ENCODE results near the gene STAG1. TPM values are rescaled to one million over a fixed set of nuclear protein-coding genes. Genes with fewer than 3 reads are reported as not detected.

The STAG1 gene
- polyA plus RNA-seq, 2 of the 4 experiments (the other 2 are of a cell fraction) = 12.8 to 19.2 TPM

DNA sequence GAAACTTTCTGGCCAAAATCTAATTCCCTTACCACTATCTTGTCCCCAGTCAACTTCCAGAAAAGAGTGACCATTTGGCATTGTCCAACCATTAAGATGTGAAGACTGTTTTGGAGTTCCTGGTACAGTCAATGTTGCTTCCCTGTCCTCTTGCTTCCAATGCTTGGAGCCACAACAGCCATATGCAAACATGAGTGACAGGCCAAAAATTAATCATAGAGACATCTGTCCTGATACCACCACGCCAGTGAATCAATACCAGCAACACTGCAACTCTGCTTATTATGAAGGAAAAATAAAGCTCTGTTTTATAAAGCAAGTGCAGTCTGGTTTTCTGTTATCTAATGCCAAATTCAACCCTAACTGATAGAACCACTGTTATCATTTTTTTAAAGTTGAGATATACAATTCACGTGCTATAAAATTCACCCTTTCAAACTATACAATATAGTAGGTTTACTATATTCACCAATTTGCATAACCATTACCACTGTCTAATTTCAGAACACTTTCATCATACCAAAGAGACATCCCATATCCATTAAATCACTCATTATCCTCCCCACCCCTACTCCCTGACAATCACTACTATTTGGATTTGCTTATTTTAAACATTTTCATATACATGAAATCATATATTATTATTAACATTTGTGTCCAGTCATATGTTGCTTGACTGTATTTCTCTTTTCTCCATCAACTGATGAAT, 76.9 kb downstream of the STAG1 start:
- DNase-seq (ENCODE audit: low read depth in 1 of 2, low spot score in 1 of 2) (no peak), FAIRE-seq (no peak), ATAC-seq (no peak)
- no peak for TF ChIP-seq SREBF2 (IDR thresholded peaks at IDR 0.05)
- TF ChIP-seq NFE2L2 (conservative IDR thresholded peaks at IDR 0.05; ENCODE audit: low read length) = no peak
- TF ChIP-seq, protein P1, sequence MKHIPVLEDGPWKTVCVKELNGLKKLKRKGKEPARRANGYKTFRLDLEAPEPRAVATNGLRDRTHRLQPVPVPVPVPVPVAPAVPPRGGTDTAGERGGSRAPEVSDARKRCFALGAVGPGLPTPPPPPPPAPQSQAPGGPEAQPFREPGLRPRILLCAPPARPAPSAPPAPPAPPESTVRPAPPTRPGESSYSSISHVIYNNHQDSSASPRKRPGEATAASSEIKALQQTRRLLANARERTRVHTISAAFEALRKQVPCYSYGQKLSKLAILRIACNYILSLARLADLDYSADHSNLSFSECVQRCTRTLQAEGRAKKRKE (CRISPR knock-in tag; IDR thresholded peaks at IDR 0.05; ENCODE audit: low read depth) = no peak
- no peak for TF ChIP-seq RAD21 (conservative IDR thresholded peaks at IDR 0.05 in 1 of 2, IDR thresholded peaks at IDR 0.05 in 1 of 2)
- no peak for TF ChIP-seq FOXS1 (CRISPR knock-in tag; IDR thresholded peaks at IDR 0.05)
- TF ChIP-seq JUN (IDR thresholded peaks at IDR 0.05) = no peak
- no peak for TF ChIP-seq JUNB (IDR thresholded peaks at IDR 0.05)
- no peak for TF ChIP-seq TFCP2L1 (CRISPR knock-in tag; IDR thresholded peaks at IDR 0.05)
- TF ChIP-seq NR3C1 (IDR thresholded peaks at IDR 0.05) = no peak
- TF ChIP-seq TP53 (CRISPR knock-in tag; IDR thresholded peaks at IDR 0.05) = no peak
- TF ChIP-seq RFX5 (IDR thresholded peaks at IDR 0.05) = no peak
- TF ChIP-seq RNF2 (IDR thresholded peaks at IDR 0.05; ENCODE audit: borderline replicate concordance, low read depth) = no peak
- TF ChIP-seq, protein P2, sequence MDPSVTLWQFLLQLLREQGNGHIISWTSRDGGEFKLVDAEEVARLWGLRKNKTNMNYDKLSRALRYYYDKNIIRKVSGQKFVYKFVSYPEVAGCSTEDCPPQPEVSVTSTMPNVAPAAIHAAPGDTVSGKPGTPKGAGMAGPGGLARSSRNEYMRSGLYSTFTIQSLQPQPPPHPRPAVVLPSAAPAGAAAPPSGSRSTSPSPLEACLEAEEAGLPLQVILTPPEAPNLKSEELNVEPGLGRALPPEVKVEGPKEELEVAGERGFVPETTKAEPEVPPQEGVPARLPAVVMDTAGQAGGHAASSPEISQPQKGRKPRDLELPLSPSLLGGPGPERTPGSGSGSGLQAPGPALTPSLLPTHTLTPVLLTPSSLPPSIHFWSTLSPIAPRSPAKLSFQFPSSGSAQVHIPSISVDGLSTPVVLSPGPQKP (IDR thresholded peaks at IDR 0.05; ENCODE audit: low read depth, low read length) = no peak
- TF ChIP-seq MAZ (IDR thresholded peaks at IDR 0.05; ENCODE audit: borderline replicate concordance, low read depth, low read length) = no peak
- TF ChIP-seq HOXA7 (CRISPR knock-in tag; IDR thresholded peaks at IDR 0.05) = no peak
- TF ChIP-seq SMC3 (IDR thresholded peaks at IDR 0.05) = no peak
- TF ChIP-seq RCOR1 (IDR thresholded peaks at IDR 0.05; ENCODE audit: low read depth, low read length) = no peak
- POLR2A ChIA-PET = no interaction called here
- H3K9me3 ChIP-seq = no peaks in the 10 kb centered on the region
- CTCF ChIA-PET = no interaction called here
- H3K4me2 ChIP-seq = no peak overlapping the region
- H3K4me1 ChIP-seq = peaks cover 9% of the 10 kb centered on the region; the same call in 2 of the 3 replicates
- WGBS (ENCODE audit: missing lambda C conversion rate) = 86% methylated on average over 2 of the region's 2 CpGs
- H3K27ac ChIP-seq = no peak overlapping the region
- H3K4me3 ChIP-seq = no peak overlapping the region

DNA sequence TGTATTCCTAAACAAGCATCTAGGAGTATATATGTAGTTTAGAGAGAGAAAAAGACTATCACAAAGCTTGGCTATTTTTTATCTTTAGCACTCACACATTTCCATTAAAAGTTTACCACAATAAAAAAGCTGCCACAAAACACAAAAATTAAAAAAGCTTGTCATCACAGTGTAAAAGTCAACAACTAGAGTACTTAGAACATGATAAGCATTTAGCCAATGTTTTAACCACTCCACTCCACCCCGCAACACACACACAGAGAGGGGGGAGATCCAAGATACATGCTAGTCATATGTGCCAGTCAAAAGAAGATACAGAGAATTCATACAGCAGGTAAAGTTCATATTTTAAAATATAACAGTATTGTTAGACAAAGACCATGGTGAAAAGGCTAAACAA, 79.7 kb downstream of the STAG1 start:
- DNase-seq (ENCODE audit: low read depth in 1 of 2, low spot score in 1 of 2) (no peak), ATAC-seq (no peak), FAIRE-seq (no peak)
- WGBS (ENCODE audit: missing lambda C conversion rate) = 95% methylated on average over 1 of the region's 1 CpG
- H3K9me3 ChIP-seq = no peaks in the 10 kb centered on the region
- peaks cover 10% of the 10 kb centered on the region; the same call in 2 of the 3 replicates for H3K4me1 ChIP-seq
- H3K27ac ChIP-seq = no peak overlapping the region
- CTCF ChIA-PET = no interaction called here
- POLR2A ChIA-PET = no interaction called here
- TF ChIP-seq KDM1A (IDR thresholded peaks at IDR 0.05; ENCODE audit: low read depth) = no peak
- TF ChIP-seq, protein P3, sequence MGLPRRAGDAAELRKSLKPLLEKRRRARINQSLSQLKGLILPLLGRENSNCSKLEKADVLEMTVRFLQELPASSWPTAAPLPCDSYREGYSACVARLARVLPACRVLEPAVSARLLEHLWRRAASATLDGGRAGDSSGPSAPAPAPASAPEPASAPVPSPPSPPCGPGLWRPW (IDR thresholded peaks at IDR 0.05) = no peak
- no peak overlapping the region for H3K4me3 ChIP-seq
- H3K4me2 ChIP-seq = 0 out of 3 replicates have a peak overlapping the region, but pooled peaks have one; percentile 11

DNA sequence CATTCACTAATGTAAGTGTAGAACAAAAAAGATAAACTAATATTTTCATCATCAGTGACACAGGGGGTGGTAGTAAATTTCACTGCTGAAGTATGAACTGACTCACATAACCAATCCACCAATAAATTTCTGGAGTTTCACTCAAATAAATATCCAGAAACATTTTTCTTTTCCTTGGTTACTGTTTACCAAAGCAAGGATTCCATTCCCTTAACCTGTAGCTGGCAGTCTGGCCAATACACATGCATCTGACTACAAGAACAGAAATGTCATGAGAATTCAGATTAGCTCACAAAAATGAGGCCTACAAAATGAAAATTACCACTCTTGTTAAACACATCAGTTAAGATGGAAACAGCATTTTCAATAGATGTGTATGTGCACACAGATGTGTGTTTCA, 80.3 kb downstream of the STAG1 start:
- ATAC-seq = no peak; a peak in 1 of 6 replicates
- ChIA-PET CTCF (interaction anchor here (1.2 kb wide), 1 partner anchor 80 kb away, joined by 3 read pairs; the partner anchor contains the start of gene STAG1), POLR2A (no interaction called here)
- no peak for FAIRE-seq
- H3K27ac ChIP-seq = no peak overlapping the region
- peak in 1 of 2 experiments; percentile 14 for DNase-seq (ENCODE audit: low read depth in 1 of 2, low spot score in 1 of 2)
- H3K9me3 ChIP-seq = no peaks in the 10 kb centered on the region
- H3K4me3 ChIP-seq = no peak overlapping the region
- H3K4me1 ChIP-seq = peaks cover 16% of the 10 kb centered on the region; the same call in 2 of the 3 replicates
- peak overlapping the region; percentile 11; the same call in 2 of the 3 replicates for H3K4me2 ChIP-seq
- TF ChIP-seq CBX8 (IDR thresholded peaks at IDR 0.05) (no peak), KDM1A (IDR thresholded peaks at IDR 0.05; ENCODE audit: low read depth) (no peak), TP53 (CRISPR knock-in tag; IDR thresholded peaks at IDR 0.05) (no peak), NFE2L2 (conservative IDR thresholded peaks at IDR 0.05; ENCODE audit: low read length) (no peak), BHLHE40 (IDR thresholded peaks at IDR 0.05; ENCODE audit: low read depth, low read length) (no peak), TFCP2L1 (CRISPR knock-in tag; IDR thresholded peaks at IDR 0.05) (no peak), CHD4 (IDR thresholded peaks at IDR 0.05; ENCODE audit: borderline replicate concordance) (no peak), KDM5A (IDR thresholded peaks at IDR 0.05) (no peak), ZFP36 (IDR thresholded peaks at IDR 0.05; ENCODE audit: borderline replicate concordance, partially characterized antibody) (no peak), CBX2 (IDR thresholded peaks at IDR 0.05; ENCODE audit: borderline replicate concordance, low read depth) (no peak), GATA3 (IDR thresholded peaks at IDR 0.05; ENCODE audit: borderline replicate concordance) (no peak), RNF2 (IDR thresholded peaks at IDR 0.05; ENCODE audit: borderline replicate concordance, low read depth) (no peak), HOXB13 (CRISPR knock-in tag; IDR thresholded peaks at IDR 0.05; ENCODE audit: low read depth) (no peak)
- TF ChIP-seq, protein P4, sequence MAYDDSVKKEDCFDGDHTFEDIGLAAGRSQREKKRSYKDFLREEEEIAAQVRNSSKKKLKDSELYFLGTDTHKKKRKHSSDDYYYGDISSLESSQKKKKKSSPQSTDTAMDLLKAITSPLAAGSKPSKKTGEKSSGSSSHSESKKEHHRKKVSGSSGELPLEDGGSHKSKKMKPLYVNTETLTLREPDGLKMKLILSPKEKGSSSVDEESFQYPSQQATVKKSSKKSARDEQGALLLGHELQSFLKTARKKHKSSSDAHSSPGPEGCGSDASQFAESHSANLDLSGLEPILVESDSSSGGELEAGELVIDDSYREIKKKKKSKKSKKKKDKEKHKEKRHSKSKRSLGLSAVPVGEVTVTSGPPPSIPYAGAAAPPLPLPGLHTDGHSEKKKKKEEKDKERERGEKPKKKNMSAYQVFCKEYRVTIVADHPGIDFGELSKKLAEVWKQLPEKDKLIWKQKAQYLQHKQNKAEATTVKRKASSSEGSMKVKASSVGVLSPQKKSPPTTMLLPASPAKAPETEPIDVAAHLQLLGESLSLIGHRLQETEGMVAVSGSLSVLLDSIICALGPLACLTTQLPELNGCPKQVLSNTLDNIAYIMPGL (CRISPR knock-in tag; IDR thresholded peaks at IDR 0.05; ENCODE audit: borderline replicate concordance) = no peak
- TF ChIP-seq, protein P5, sequence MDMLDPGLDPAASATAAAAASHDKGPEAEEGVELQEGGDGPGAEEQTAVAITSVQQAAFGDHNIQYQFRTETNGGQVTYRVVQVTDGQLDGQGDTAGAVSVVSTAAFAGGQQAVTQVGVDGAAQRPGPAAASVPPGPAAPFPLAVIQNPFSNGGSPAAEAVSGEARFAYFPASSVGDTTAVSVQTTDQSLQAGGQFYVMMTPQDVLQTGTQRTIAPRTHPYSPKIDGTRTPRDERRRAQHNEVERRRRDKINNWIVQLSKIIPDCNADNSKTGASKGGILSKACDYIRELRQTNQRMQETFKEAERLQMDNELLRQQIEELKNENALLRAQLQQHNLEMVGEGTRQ (IDR thresholded peaks at IDR 0.05) = no peak
